NCI-H226 (cell line): ENCODE data around the gene TBX15.

Experiments used
- DNase-seq: peaks from one replicate; pipeline ENCODE4 v3.0.0-alpha.2; 2015

Gene TBX15

DNA sequence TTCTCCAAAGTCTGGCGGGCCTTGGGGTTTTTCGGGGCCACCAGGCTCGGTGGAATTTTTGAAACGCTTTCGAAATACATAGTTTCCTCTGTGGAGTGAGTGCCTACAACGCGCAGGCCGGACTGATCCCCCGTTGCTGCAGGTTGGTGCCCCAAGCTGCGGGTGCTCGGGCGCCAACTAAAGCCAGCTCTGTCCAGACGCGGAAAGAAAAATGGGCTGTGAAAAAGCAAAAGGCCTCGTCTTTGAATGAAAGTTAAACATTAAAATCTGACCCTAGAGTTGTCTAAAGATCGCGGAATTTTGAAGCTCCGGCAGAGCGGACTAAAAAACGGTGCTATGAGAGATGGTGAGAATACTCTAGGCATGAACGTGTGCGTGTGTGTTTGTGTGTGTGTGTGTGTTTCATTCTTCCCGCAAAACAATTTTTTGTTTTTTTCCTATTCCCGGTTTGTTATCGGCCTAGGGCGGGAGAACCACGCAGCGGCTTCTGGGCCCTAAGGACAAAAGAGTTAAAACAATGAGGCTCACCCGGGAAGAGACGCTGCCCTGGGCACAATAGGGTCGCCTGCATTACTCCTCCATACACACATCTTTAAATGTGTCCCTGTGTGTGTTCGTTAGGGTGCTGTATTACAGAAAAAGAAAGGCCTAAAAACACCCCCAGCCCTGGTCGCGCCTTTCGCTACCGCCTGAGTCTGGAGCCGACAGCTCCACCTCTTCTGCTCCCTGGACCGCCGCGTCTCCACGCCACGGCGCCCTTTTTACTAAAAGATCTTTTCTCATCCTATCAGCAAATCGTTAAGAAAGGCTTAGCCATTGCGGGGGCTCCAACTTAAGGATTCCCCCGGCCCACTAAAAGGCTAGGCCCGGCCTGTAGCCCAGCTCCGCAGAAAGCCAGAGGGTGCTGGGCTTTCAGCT lies 3.2 kb downstream of the TBX15 start:
- no peak for DNase-seq

DNA sequence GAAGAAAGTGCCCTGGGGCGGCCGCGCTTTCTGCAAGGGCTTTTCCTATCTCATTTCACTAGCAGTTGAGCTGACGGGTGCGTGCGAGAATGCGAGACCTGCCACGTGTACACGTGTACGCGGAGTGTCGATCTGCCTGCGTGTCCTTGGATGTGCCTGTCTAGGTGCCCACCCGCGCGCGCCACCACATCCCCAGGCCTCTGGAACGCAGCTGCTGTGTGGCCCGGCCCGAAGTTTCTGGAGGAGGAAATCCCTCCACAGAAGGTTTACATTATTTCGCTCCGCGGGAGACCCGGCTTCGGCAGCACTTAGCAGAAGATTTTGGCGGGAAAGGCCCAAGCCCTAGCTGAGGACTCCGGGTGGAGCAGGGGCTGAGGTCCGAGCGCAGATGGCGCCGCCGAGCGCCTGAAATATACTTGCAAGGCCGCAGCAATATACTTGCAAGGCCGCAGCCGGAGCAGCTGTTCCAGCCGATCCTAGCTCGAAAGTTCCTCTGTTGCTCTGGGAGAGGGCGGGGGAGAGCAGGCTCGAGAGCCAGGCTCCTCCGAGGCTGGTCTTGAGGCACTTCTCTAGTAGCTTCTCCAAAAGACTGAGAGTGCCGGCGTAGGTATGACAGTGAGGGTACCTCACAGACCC lies 3.9 kb downstream of the TBX15 start:
- DNase-seq, result no peak

- no peak for DNase-seq
Observed at GRCh38 chr1:118983558-118984041, 4.5 kb downstream of the TBX15 start.

GRCh38 chr1:118982821-118983557 lies 5.2 kb downstream of the TBX15 start:
- no peak for DNase-seq

DNA sequence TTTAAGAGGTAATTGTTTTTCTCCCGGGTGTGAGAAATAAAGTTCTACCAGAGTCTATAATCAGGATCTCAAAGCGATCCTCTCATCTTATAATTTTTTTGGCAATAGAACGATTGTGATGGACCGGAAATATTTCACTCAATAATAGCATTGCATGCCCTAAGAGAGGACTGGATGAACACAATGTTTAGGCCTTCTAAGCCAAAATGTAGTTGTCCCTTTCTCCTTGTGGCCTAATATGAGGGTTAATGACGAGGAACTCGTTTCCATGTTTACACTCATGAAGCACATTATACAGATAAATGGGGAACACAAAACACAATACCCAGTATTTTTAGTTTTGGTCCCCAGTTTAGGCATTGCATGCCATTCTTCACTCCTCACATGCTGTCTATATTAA lies 5.9 kb downstream of the TBX15 start:
- DNase-seq, result no peak

GRCh38 chr1:118981436-118981835 lies 6.7 kb downstream of the TBX15 start:
- DNase-seq, result no peak

DNA sequence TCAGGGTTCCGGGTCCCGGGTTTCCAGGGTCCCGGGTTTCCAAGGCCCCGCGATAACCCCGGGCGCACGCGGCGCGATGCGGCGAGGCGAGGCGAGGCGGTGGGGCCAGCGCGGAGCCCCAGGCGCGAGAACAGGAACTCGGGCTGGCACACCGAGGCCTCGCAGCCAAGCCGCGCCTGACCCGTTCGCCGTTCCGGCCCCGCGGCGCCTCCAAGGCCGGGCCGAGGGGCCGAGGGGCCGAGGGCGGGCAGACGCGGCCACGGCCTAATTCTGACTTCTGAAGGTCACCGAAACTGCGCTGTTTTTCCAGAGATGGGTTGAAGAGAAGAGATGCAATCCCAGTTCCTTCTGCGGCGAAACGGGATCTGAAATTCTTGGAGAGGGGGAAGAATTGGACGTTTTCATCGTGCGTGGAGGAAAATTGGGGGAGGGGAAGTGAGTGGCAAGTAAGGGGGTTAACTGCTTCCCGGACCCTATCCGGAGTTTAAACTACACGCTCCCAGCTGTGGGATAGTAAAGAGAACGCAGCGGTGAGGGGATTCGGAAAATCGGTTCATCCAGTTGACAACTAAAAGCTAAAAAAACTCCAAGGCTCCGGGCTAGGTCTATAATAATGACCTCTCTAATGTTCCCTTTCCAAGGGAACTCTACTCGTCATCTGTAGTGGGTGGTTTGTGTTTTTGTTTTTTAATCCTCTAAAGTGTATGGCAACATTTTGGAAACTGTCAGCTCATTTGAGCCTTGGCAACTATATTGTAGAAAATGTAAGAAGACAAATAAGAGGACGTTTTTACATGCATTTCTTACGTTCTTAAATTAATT lies 8.2 kb downstream of the TBX15 start:
- DNase-seq, result no peak

DNA sequence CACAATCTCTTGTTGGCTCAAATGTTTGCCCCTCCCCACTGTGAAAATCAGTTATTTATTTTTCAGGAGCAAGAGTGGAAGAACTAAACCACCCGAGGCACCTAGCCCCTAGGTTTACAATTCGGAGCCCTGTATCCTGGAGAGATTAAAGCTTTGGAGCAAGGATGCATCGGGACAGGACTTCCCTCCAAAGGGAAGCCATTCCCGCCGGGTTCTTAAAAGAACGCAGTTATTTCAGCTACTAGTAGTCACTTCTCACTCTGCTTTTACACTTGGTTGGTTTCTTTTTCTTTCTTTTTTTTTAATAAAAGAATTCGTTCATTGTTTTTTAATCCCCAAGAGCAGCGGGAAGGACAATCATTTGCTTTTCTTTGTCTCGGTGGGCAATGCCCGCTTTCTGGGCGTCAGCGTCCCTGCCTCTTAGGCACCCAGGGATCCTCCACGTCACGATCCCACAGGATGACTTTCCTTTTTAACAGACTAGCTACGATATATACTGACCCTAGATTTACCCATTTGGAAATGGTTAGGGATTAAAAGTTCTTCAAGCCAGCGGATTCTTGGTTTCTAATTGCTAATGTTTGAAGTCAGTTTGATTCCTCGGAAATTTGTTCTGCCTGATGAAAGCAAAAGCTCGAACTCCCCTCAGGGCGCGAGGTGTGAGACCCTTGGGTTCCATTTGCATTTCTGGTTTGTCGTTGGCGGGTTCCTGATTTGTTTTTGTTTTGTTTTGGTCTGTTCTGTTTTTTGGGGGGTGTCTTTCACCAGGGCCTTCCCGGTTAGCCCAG lies 9.0 kb downstream of the TBX15 start:
- no peak for DNase-seq

- DNase-seq, result no peak
Observed at GRCh38 chr1:118977600-118977999, 10.5 kb downstream of the TBX15 start.

GRCh38 chr1:118974661-118975060 lies 13.5 kb downstream of the TBX15 start:
- no peak for DNase-seq

GRCh38 chr1:118973531-118974137 lies 14.5 kb downstream of the TBX15 start:
- no peak for DNase-seq

DNA sequence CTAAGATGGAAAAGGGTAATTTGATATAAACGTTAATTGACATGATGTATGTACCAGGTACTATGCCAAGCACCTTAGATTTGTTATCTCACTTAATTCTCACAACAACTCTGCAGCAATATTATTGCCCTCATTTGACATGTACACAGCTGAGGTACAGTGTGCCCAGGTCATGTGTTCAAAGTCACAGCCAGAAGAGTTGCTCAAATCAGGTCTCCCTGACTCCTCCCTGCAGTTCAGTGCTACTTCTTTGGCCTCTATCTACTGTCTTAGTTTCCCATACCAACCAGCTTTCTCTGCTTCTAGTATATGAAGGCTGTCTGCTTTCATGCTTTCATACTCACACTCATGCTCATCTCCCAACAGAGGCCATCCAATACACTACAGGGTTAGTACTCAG lies 15.1 kb downstream of the TBX15 start:
- DNase-seq, result no peak

DNA sequence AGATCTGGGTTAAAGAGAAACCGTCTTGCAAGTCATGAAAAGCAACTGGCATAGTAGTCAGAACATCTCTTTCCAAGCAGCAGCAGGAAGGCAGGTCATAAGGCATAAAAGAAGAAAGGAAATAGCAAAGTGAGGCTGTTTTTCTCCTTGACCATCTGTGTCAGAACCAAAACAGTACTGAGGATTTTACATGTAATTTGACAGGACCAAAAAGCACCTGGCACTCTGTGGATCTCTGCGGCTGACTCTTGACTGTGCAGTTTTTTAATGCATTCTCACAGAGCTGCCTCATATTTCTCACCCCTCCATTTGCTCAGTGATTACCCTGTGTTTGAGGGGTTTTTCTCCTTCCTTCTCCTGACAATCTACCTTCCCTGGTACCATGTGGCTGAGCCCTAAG lies 17.7 kb downstream of the TBX15 start:
- DNase-seq, result no peak

GRCh38 chr1:118963456-118964430 lies 24.4 kb downstream of the TBX15 start:
- no peak for DNase-seq

DNA sequence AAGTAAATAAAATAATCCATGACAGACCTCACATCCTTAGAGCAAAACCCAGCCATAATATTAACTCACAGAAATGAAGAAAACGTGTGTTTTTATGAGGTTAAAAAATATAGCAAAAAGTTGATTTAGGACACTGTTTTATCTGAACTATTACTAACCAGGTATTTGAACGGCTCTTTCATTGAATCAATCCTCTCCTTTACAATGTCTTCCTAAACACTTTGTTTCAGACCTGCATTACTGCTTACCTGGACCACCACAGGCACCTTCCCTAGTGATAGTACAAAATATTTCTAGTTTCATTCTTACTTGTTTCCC lies 25.0 kb downstream of the TBX15 start:
- DNase-seq, result no peak

DNA sequence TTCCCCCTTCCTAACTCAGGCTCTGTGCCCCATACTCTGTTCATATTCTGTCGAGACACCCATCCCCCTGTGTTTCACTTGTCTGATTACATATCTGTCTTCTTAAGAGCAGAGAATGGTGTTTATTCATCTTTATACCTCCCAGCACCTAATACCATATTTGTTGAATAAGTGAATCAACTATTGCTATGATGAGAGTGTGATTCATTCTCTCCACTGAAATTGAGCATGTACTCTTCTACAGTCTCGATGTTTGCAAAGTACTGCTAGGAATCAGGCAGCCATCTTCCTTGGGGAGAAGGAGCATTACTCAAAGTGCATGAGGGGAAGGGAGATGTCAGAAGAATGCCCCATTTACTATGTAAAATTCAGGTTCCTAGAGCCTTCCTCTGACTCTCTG lies 27.0 kb downstream of the TBX15 start:
- DNase-seq, result no peak

DNA sequence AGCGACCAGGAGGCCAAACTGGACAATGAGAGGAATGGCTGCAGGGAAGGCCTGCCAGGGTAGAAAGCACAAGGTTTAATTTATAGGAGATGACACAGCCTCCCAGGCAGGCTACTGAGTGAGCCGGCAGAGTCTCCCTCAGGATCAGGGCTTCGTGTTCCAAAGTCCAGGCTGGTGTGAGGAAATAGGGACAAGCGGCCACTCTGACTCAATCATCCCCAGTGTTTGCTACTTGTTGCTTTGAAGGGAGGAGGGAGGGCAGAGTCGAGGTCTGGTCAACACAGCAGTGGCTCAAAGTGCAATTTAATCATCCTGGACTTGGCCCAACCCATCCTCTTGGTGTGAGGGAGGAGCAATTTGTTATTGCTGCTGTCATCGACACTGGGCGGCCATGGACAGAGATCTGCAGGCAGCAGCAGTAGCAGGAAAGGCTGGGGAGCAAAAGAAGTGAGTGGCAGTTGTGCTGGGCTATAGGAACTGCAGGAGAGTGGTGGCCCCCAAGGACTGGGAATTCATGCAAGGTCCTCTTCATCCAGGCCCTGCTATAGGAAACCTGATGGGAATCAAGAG lies 27.5 kb downstream of the TBX15 start:
- DNase-seq, result no peak

- DNase-seq, result no peak
Observed at GRCh38 chr1:118960026-118960561, 28.0 kb downstream of the TBX15 start.

DNA sequence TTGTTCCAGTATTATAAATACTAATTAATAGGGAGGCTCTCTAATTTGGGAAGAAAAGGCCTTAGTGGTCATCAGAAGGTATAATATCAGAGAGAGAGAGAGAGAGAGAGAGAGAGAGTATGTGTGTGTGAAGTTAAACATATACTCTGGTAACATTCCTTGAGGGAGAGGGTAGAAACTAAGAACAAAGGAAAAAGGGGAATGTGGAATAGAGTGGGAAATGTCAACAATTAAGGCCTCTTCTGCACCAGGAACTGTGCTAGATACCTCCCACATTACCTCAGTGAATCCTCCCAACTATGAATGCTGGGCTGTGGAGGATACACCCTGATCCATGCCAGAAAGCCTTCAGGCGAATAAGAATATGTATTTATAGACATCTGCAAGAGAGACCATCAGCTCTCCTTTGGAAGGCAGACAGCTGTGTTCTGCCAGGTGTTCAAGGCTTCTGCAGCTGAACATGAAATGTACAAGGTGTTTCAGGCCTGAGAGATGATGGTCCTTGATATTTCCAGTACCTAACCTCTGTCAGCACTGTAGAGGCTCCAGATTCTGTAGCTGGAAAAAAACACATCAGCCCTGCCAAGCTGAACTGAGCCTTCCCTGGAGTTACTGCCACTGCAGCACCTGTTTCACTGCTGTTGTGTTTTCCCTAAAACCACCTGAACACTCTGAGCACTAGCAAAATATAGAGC lies 29.1 kb downstream of the TBX15 start:
- no peak for DNase-seq
